Liver (tissue), 9 donors: ENCODE results near the gene GPR183. TPM values are rescaled to one million over a fixed set of nuclear protein-coding genes. Genes with fewer than 3 reads are reported as not detected.

Experiments used
- DNase-seq: peaks from one replicate; pipeline ENCODE4 v3.0.0-alpha.2; 2017; ENCODE audit warnings: low spot score
- H3K27ac ChIP-seq, 2 donors: one replicate each; pipeline ENCODE4 v1.7.0; 2013; ENCODE audit warnings: inconsistent platforms in 2 of 2, low read length in 2 of 2, control low read depth in 1 of 2, low read depth in 1 of 2, mild to moderate bottlenecking in 1 of 2
- H3K27me3 ChIP-seq, 4 donors: one replicate each; pipeline versions ENCODE4 v1.6.1 to v1.7.0; 2013; ENCODE audit warnings: low read length in 3 of 4, inconsistent platforms in 1 of 4, mild to moderate bottlenecking in 1 of 4, moderate library complexity in 1 of 4; ENCODE audit not compliant: control insufficient read depth in 4 of 4, insufficient read depth in 4 of 4
- H3K36me3 ChIP-seq, 4 donors: one replicate each; pipeline versions ENCODE4 v1.6.1 to v1.7.0; 2013; ENCODE audit warnings: low read length in 3 of 4, mild to moderate bottlenecking in 3 of 4, low read depth in 1 of 4, moderate library complexity in 1 of 4; ENCODE audit not compliant: control insufficient read depth in 4 of 4, insufficient read depth in 3 of 4
- H3K4me1 ChIP-seq, 4 donors: one replicate each; pipeline versions ENCODE4 v1.6.1 to v1.7.0; 2013; ENCODE audit warnings: low read length in 3 of 4, mild to moderate bottlenecking in 3 of 4, moderate library complexity in 1 of 4; ENCODE audit not compliant: control insufficient read depth in 4 of 4, insufficient read depth in 4 of 4
- H3K4me3 ChIP-seq, 3 donors: one replicate each; pipeline versions ENCODE4 v1.6.1 to v1.7.0; 2013; ENCODE audit warnings: low read length in 3 of 3, control low read depth in 1 of 3, low read depth in 1 of 3, mild to moderate bottlenecking in 1 of 3
- H3K9ac ChIP-seq, 2 donors: one replicate each; pipeline ENCODE4 v1.7.0; 2013; ENCODE audit warnings: low read length in 2 of 2, mild to moderate bottlenecking in 2 of 2, moderate library complexity in 2 of 2, control low read depth in 1 of 2, low read depth in 1 of 2
- H3K9me3 ChIP-seq, 4 donors: one replicate each; pipeline versions ENCODE4 v1.6.1 to v1.7.0; 2013; ENCODE audit warnings: low read length in 3 of 4; ENCODE audit not compliant: control insufficient read depth in 4 of 4
- CTCF ChIP-seq: fragments of 150-350 bp; IDR thresholded peaks from 2 replicates; pipeline ENCODE4 v1.5.1; 2017; ENCODE audit warnings: improper control_type of control experiment, low read depth, low read length; ENCODE audit not compliant: missing input control
- EGR1 ChIP-seq, 2 donors: IDR thresholded peaks; 2 replicates each; pipeline ENCODE4 v1.6.1; 2016 to 2018; ENCODE audit warnings: antibody characterized with exemption in 2 of 2, low read depth in 2 of 2
- FOXA1 ChIP-seq: IDR thresholded peaks from 2 replicates; pipeline ENCODE4 v1.6.1; 2016; ENCODE audit warnings: antibody characterized with exemption
- FOXA2 ChIP-seq: IDR thresholded peaks from 2 replicates; pipeline ENCODE4 v1.6.1; 2016; ENCODE audit warnings: antibody characterized with exemption
- GABPA ChIP-seq, 2 donors: IDR thresholded peaks in 1 of 2; conservative IDR thresholded peaks in 1 of 2; 2 replicates each; pipeline ENCODE4 v1.6.1; 2016; ENCODE audit warnings: antibody characterized with exemption in 2 of 2, mild to moderate bottlenecking in 1 of 2, moderate library complexity in 1 of 2
- HNF4A ChIP-seq, 2 donors: conservative IDR thresholded peaks; 2 replicates each; pipeline ENCODE4 v1.6.1; 2016; ENCODE audit warnings: antibody characterized with exemption in 2 of 2, mild to moderate bottlenecking in 2 of 2
- HNF4G ChIP-seq: IDR thresholded peaks from 2 replicates; pipeline ENCODE4 v1.6.1; 2016; ENCODE audit warnings: antibody characterized with exemption
- JUND ChIP-seq, 2 donors: IDR thresholded peaks; 2 replicates each; pipeline ENCODE4 v1.6.1; 2016; ENCODE audit warnings: antibody characterized with exemption in 2 of 2
- NR2F2 ChIP-seq: IDR thresholded peaks from 2 replicates; pipeline ENCODE4 v1.6.1; 2016; ENCODE audit warnings: antibody characterized with exemption
- RXRA ChIP-seq, 2 donors: IDR thresholded peaks; 2 replicates each; pipeline ENCODE4 v1.6.1; 2017 to 2018; ENCODE audit warnings: antibody characterized with exemption in 2 of 2, mild to moderate bottlenecking in 1 of 2
- SP1 ChIP-seq: IDR thresholded peaks from 2 replicates; pipeline ENCODE4 v1.6.1; 2018; ENCODE audit warnings: antibody characterized with exemption, mild to moderate bottlenecking
- YY1 ChIP-seq: IDR thresholded peaks from 2 replicates; pipeline ENCODE4 v1.6.1; 2016; ENCODE audit warnings: antibody characterized with exemption, mild to moderate bottlenecking
- ZBTB33 ChIP-seq: IDR thresholded peaks from 2 replicates; pipeline ENCODE4 v1.6.1; 2016; ENCODE audit warnings: antibody characterized with exemption
- WGBS: extraction: QIAGEN DNeasy Blood & Tissue Kit; methylation state at CpG from one replicate; pipeline ENCODE4 v1.1.7; 2013; 5-methylcytosine and 5-hydroxymethylcytosine counted together
- polyA plus RNA-seq, 2 donors: library from polyadenylated mRNA; stranded (reverse) in 1 of 2; unstranded in 1 of 2; fragments of 200-250 nt in 1 of 2; fragments of >200 nt in 1 of 2; fragmentation: Nextera tagmentation in 1 of 2; extraction: Ambion mirVana in 1 of 2; gene quantifications; one replicate each; pipeline versions ENCODE4 v1.2.1 to v1.2.3, GENCODE V29; 2013 to 2015
- total RNA-seq, 2 donors: library from RNA; depleted of rRNA; stranded (reverse); fragments of >200 nt; gene quantifications; one replicate each; pipeline ENCODE4 v1.2.3, GENCODE V29; 2014
- TF ChIP-seq, protein P1 (sequence below): IDR thresholded peaks from 2 replicates; pipeline ENCODE4 v1.6.1; 2016; ENCODE audit warnings: antibody characterized with exemption
- TF ChIP-seq, protein P2 (sequence below): IDR thresholded peaks from 2 replicates; pipeline ENCODE4 v1.6.1; 2016; ENCODE audit warnings: antibody characterized with exemption, mild to moderate bottlenecking
- donor health status: healthy.
- donor health status: healthy.
- donor health status: healthy.
- donor health status: healthy.
- donor health status: healthy.

GPR183 gene
- total and polyA plus RNA-seq, 4 donors = 0.89 to 4.3 (median 2.9) TPM

DNA sequence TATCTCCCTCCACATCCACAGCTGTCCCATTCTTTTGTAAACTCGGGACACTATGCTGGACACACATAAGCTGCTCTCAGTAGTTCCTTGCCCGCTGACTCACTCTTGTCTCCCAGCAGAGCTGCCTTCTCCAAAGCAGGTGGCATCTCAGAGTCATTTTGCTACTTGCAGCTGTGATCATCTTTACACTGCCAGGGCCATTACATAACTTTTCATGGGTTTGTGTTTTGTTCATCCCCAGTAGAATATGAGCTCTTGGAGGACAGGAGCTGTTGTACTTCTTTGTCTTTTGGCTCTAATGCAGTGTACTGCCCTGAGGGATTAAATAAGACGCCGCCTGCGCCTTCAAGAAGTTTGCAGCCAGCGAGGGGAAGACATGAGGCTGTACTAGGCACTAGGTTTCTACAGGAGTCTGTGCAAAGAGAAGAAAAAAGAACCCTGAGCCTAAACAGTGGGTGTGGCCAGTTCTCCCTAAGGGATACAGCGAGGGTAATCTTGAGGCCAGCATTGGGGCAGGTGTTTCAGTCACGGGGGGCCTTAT, 40.8 kb upstream of the GPR183 start:
- Histone ChIP-seq H3K27ac (no peak overlapping the region), H3K4me1 (no peaks in the 10 kb centered on the region), H3K27me3 (no peaks in the 10 kb centered on the region), H3K4me3 (no peak overlapping the region), H3K9me3 (no peaks in the 10 kb centered on the region), H3K36me3 (peaks cover 5 to 19% (median 10%) of the 10 kb centered on the region in 4 donors), H3K9ac (no peak overlapping the region)
- no peak for DNase-seq
- TF ChIP-seq FOXA1 = no peak
- no peak for TF ChIP-seq SP1
- TF ChIP-seq, protein P1, sequence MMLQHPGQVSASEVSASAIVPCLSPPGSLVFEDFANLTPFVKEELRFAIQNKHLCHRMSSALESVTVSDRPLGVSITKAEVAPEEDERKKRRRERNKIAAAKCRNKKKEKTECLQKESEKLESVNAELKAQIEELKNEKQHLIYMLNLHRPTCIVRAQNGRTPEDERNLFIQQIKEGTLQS = no peak
- no peak for TF ChIP-seq RXRA (IDR thresholded peaks at IDR 0.05)
- no peak for TF ChIP-seq NR2F2
- no peak for TF ChIP-seq JUND (IDR thresholded peaks at IDR 0.05)
- TF ChIP-seq HNF4G = no peak
- no peak for TF ChIP-seq HNF4A (conservative IDR thresholded peaks at IDR 0.05)
- TF ChIP-seq FOXA2 = no peak
- TF ChIP-seq CTCF = no peak
- no peak for TF ChIP-seq EGR1 (IDR thresholded peaks at IDR 0.05; ENCODE audit: low read depth in 2 of 2)
- TF ChIP-seq ZBTB33 = no peak
- 95% methylated on average over 8 of the region's 8 CpGs for WGBS

GRCh38 chr13:99347335-99347878, 40.2 kb upstream of the GPR183 start:
- H3K36me3 ChIP-seq = peaks cover 5 to 20% (median 12%) of the 10 kb centered on the region in 4 donors
- no peaks in the 10 kb centered on the region for H3K4me1 ChIP-seq
- no peak overlapping the region for H3K9ac ChIP-seq
- TF ChIP-seq, protein P2, sequence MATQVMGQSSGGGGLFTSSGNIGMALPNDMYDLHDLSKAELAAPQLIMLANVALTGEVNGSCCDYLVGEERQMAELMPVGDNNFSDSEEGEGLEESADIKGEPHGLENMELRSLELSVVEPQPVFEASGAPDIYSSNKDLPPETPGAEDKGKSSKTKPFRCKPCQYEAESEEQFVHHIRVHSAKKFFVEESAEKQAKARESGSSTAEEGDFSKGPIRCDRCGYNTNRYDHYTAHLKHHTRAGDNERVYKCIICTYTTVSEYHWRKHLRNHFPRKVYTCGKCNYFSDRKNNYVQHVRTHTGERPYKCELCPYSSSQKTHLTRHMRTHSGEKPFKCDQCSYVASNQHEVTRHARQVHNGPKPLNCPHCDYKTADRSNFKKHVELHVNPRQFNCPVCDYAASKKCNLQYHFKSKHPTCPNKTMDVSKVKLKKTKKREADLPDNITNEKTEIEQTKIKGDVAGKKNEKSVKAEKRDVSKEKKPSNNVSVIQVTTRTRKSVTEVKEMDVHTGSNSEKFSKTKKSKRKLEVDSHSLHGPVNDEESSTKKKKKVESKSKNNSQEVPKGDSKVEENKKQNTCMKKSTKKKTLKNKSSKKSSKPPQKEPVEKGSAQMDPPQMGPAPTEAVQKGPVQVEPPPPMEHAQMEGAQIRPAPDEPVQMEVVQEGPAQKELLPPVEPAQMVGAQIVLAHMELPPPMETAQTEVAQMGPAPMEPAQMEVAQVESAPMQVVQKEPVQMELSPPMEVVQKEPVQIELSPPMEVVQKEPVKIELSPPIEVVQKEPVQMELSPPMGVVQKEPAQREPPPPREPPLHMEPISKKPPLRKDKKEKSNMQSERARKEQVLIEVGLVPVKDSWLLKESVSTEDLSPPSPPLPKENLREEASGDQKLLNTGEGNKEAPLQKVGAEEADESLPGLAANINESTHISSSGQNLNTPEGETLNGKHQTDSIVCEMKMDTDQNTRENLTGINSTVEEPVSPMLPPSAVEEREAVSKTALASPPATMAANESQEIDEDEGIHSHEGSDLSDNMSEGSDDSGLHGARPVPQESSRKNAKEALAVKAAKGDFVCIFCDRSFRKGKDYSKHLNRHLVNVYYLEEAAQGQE = no peak
- TF ChIP-seq EGR1 (IDR thresholded peaks at IDR 0.05; ENCODE audit: low read depth in 2 of 2) (no peak), YY1 (no peak), FOXA2 (no peak), FOXA1 (no peak), GABPA (IDR thresholded peaks at IDR 0.05 in 1 of 2, conservative IDR thresholded peaks at IDR 0.05 in 1 of 2) (no peak)
- TF ChIP-seq, protein P1 = no peak
- H3K27ac ChIP-seq = no peak overlapping the region
- H3K9me3 ChIP-seq = no peaks in the 10 kb centered on the region
- H3K4me3 ChIP-seq = no peak overlapping the region
- 93% methylated on average over 6 of the region's 6 CpGs for WGBS
- no peak for DNase-seq
- no peaks in the 10 kb centered on the region for H3K27me3 ChIP-seq
